ENCODE data around the gene MAP3K14. TPM values are rescaled to one million over a fixed set of nuclear protein-coding genes. Genes with fewer than 3 reads are reported as not detected.
A peak's percentile ranks its signal among the peaks of the same experiment; 100 is the strongest.

MAP3K14 gene
- total and polyA plus RNA-seq, 10 of the 15 experiments (the other 5 are each of a cell fraction or from before 2014, with no cell fraction given), result 2.1 to 33.3 (median 19.7) TPM

DNA sequence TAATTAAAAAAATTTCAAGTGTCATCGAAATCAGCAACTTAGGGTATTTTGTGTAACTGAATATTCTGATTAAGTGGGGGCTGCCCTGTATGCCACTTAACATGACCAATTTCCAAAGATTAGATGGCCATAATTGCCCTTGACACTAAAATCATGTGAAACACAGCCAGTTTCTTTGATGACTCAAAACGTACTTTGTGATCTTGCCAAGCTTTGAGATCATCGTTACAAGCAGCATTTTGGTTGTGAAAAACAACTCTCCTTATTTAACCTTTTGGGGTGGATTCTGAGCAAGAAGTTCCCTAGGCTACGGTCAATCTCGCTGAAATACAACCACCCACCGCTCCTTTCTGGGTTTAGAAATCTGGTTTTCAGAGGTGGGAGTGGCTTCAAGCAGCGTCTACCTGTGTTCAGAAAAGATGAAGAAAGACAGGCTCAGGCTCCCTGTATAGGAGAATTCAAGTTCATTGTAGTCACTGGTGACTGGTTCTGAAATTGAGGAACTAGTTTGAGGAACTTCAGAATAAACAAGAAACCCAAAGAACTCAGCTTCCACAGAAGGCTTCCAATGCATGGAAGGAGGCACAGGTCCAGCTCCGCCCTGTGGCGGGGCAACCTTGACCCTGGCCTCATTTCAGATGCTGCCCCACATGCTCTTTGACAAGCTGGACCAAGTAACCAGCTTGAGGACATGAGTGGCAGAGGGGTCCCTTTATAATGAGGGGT, 9.4 kb downstream of the MAP3K14 start (continued):
- TF ChIP-seq SMC3 (IDR thresholded peaks at IDR 0.05; ENCODE audit: borderline replicate concordance, low read length), result peak; percentile 10; the same call in 1 of the 2 replicates
- TF ChIP-seq NR2F1 (conservative IDR thresholded peaks at IDR 0.05), result peak; percentile 66
- TF ChIP-seq CBX3 (IDR thresholded peaks at IDR 0.05; ENCODE audit: borderline replicate concordance, low read depth), result no peak
- TF ChIP-seq HCFC1 (IDR thresholded peaks at IDR 0.05; ENCODE audit: low read length), result no peak
- no peak for TF ChIP-seq BRCA1 (IDR thresholded peaks at IDR 0.05; ENCODE audit: low read depth, low read length)
- peak; percentile 47; the same call in 1 of the 2 replicates for TF ChIP-seq PAX5 (IDR thresholded peaks at IDR 0.05; ENCODE audit: borderline replicate concordance, low read depth, low read length)
- peak; percentile 82; the same call in 1 of the 2 replicates for TF ChIP-seq MEF2A (IDR thresholded peaks at IDR 0.05; ENCODE audit: insufficient read depth, low read depth, low read length)
- TF ChIP-seq GATAD2B (conservative IDR thresholded peaks at IDR 0.05; ENCODE audit: low read depth), result no peak; the same call in 1 of the 2 replicates
- TF ChIP-seq CBX5 (IDR thresholded peaks at IDR 0.05; ENCODE audit: low read depth), result peak; percentile 89; the same call in 1 of the 2 replicates
- TF ChIP-seq, protein P1, sequence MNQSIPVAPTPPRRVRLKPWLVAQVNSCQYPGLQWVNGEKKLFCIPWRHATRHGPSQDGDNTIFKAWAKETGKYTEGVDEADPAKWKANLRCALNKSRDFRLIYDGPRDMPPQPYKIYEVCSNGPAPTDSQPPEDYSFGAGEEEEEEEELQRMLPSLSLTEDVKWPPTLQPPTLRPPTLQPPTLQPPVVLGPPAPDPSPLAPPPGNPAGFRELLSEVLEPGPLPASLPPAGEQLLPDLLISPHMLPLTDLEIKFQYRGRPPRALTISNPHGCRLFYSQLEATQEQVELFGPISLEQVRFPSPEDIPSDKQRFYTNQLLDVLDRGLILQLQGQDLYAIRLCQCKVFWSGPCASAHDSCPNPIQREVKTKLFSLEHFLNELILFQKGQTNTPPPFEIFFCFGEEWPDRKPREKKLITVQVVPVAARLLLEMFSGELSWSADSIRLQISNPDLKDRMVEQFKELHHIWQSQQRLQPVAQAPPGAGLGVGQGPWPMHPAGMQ (IDR thresholded peaks at IDR 0.05; ENCODE audit: borderline replicate concordance), result no peak
- no peak for TF ChIP-seq PAX8 (IDR thresholded peaks at IDR 0.05)
- no peak for TF ChIP-seq NFYB (IDR thresholded peaks at IDR 0.05; ENCODE audit: insufficient read depth, low read depth, low read length)
- TF ChIP-seq HDGF (IDR thresholded peaks at IDR 0.05), result 0 out of 2 replicates have a peak, but pooled peaks have one; percentile 34
- no peak for TF ChIP-seq KDM1A (IDR thresholded peaks at IDR 0.05; ENCODE audit: borderline replicate concordance)
- peak; percentile 90; the same call in 1 of the 2 replicates for TF ChIP-seq FOXM1 (IDR thresholded peaks at IDR 0.05; ENCODE audit: low read depth, low read length)
- no peak for TF ChIP-seq ESRRA (IDR thresholded peaks at IDR 0.05; ENCODE audit: low read length)
- TF ChIP-seq, protein P2, sequence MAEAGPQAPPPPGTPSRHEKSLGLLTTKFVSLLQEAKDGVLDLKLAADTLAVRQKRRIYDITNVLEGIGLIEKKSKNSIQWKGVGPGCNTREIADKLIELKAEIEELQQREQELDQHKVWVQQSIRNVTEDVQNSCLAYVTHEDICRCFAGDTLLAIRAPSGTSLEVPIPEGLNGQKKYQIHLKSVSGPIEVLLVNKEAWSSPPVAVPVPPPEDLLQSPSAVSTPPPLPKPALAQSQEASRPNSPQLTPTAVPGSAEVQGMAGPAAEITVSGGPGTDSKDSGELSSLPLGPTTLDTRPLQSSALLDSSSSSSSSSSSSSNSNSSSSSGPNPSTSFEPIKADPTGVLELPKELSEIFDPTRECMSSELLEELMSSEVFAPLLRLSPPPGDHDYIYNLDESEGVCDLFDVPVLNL (IDR thresholded peaks at IDR 0.05; ENCODE audit: low read depth, low read length), result no peak
- TF ChIP-seq, protein P3, sequence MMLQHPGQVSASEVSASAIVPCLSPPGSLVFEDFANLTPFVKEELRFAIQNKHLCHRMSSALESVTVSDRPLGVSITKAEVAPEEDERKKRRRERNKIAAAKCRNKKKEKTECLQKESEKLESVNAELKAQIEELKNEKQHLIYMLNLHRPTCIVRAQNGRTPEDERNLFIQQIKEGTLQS (IDR thresholded peaks at IDR 0.05; ENCODE audit: borderline replicate concordance, extremely low read depth, low read depth, low read length), result no peak
- TF ChIP-seq, protein P4, sequence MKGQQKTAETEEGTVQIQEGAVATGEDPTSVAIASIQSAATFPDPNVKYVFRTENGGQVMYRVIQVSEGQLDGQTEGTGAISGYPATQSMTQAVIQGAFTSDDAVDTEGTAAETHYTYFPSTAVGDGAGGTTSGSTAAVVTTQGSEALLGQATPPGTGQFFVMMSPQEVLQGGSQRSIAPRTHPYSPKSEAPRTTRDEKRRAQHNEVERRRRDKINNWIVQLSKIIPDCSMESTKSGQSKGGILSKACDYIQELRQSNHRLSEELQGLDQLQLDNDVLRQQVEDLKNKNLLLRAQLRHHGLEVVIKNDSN (IDR thresholded peaks at IDR 0.05; ENCODE audit: borderline replicate concordance, extremely low read length, insufficient read depth, low read depth, low read length), result no peak
- peak; percentile 44; the same call in 1 of the 2 replicates for TF ChIP-seq EED (IDR thresholded peaks at IDR 0.05; ENCODE audit: low read depth)
- no peak for TF ChIP-seq SUZ12 (IDR thresholded peaks at IDR 0.05; ENCODE audit: unreplicated experiment)
- 0 out of 2 replicates have a peak, but pooled peaks have one; percentile 58 for TF ChIP-seq GABPA (IDR thresholded peaks at IDR 0.05; ENCODE audit: low read depth)
- no peak; the same call in none of the 2 replicates for TF ChIP-seq MXI1 (IDR thresholded peaks at IDR 0.05; ENCODE audit: low read depth, low read length)
- TF ChIP-seq, protein P5, sequence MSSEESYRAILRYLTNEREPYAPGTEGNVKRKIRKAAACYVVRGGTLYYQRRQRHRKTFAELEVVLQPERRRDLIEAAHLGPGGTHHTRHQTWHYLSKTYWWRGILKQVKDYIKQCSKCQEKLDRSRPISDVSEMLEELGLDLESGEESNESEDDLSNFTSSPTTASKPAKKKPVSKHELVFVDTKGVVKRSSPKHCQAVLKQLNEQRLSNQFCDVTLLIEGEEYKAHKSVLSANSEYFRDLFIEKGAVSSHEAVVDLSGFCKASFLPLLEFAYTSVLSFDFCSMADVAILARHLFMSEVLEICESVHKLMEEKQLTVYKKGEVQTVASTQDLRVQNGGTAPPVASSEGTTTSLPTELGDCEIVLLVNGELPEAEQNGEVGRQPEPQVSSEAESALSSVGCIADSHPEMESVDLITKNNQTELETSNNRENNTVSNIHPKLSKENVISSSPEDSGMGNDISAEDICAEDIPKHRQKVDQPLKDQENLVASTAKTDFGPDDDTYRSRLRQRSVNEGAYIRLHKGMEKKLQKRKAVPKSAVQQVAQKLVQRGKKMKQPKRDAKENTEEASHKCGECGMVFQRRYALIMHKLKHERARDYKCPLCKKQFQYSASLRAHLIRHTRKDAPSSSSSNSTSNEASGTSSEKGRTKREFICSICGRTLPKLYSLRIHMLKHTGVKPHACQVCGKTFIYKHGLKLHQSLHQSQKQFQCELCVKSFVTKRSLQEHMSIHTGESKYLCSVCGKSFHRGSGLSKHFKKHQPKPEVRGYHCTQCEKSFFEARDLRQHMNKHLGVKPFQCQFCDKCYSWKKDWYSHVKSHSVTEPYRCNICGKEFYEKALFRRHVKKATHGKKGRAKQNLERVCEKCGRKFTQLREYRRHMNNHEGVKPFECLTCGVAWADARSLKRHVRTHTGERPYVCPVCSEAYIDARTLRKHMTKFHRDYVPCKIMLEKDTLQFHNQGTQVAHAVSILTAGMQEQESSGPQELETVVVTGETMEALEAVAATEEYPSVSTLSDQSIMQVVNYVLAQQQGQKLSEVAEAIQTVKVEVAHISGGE (CRISPR knock-in tag; IDR thresholded peaks at IDR 0.05), result no peak

All from GM12878 (cell line).